Measurements from ENCODE around the gene TAB3. TPM values are rescaled to one million over a fixed set of nuclear protein-coding genes. Genes with fewer than 3 reads are reported as not detected.

TAB3 gene
- total RNA-seq, 1 donor from 2014 or later, result 13.2 TPM

Other genes with a start within 250 kb of the TAB3 start
- 8.6 TPM for gene GK, start 235.8 kb downstream of the TAB3 start, total RNA-seq
- not detected for gene FTHL17, start 182.8 kb upstream of the TAB3 start, total RNA-seq